CD14-positive monocyte (primary cell): Measurements from ENCODE around the gene KAT2B. TPM values are rescaled to one million over a fixed set of nuclear protein-coding genes. Genes with fewer than 3 reads are reported as not detected.

Experiments
- DNase-seq, 3 donors: peaks; one replicate each; pipeline ENCODE4 v3.0.0-alpha.2; 2011 to 2022
- H2AFZ ChIP-seq: 2 replicates; pipeline ENCODE4 v1.6.0; 2012; ENCODE audit warnings: mild to moderate bottlenecking, low read depth, low read length, inconsistent platforms; ENCODE audit not compliant: insufficient read depth, poor library complexity, severe bottlenecking
- H3K27ac ChIP-seq, 2 donors: 1 replicate in 1 of 2; 2 replicates in 1 of 2; pipeline ENCODE4 v1.5.1; 2012 to 2013; ENCODE audit warnings: low read length in 2 of 2, control low read depth in 1 of 2, inconsistent platforms in 1 of 2, low read depth in 1 of 2, mild to moderate bottlenecking in 1 of 2
- H3K27me3 ChIP-seq, 2 donors: one replicate each; pipeline versions ENCODE4 v1.6.0 to v1.6.1; 2011 to 2013; ENCODE audit warnings: low read length in 2 of 2; ENCODE audit not compliant: control insufficient read depth in 2 of 2, insufficient read depth in 2 of 2
- H3K36me3 ChIP-seq, 2 donors: replicated peaks in 1 of 2; 1 replicate in 1 of 2; 2 replicates in 1 of 2; pipeline versions ENCODE4 v1.5.1 to v1.6.1; 2012 to 2013; ENCODE audit warnings: low read length in 2 of 2, control low read depth in 1 of 2, inconsistent platforms in 1 of 2, mild to moderate bottlenecking in 1 of 2; ENCODE audit not compliant: insufficient read depth in 2 of 2, control insufficient read depth in 1 of 2
- H3K4me1 ChIP-seq, 2 donors: 1 replicate in 1 of 2; 2 replicates in 1 of 2; pipeline versions ENCODE4 v1.5.1 to v1.6.1; 2012 to 2013; ENCODE audit warnings: low read length in 2 of 2, control low read depth in 1 of 2, inconsistent platforms in 1 of 2, mild to moderate bottlenecking in 1 of 2, moderate library complexity in 1 of 2; ENCODE audit not compliant: insufficient read depth in 2 of 2, control insufficient read depth in 1 of 2
- H3K4me2 ChIP-seq: replicated peaks from 2 replicates; pipeline ENCODE3; 2012; ENCODE audit warnings: low read length, moderate library complexity, mild to moderate bottlenecking; ENCODE audit not compliant: poor library complexity, severe bottlenecking; ENCODE audit errors: extremely low read depth
- H3K4me3 ChIP-seq, 3 experiments: fragments of 200-600 bp in 1 of 3; sonication (generic) in 1 of 3; replicated peaks in 1 of 3; 1 replicate in 2 of 3; 2 replicates in 1 of 3; pipeline ENCODE4 v1.5.1; 2011 to 2013; ENCODE audit warnings: low read length in 3 of 3, mild to moderate bottlenecking in 3 of 3, control low read depth in 2 of 3, low read depth in 2 of 3, inconsistent platforms in 1 of 3, moderate library complexity in 1 of 3
- H3K79me2 ChIP-seq: 2 replicates; pipeline ENCODE4 v1.6.0; 2012; ENCODE audit warnings: mild to moderate bottlenecking, control low read depth, inconsistent platforms, low read length, moderate library complexity; ENCODE audit not compliant: insufficient read depth
- H3K9ac ChIP-seq: 2 replicates; pipeline ENCODE4 v1.6.0; 2017; ENCODE audit warnings: low read length, mild to moderate bottlenecking; ENCODE audit not compliant: insufficient read depth, poor library complexity, severe bottlenecking
- H3K9me3 ChIP-seq, 2 donors: replicated peaks in 1 of 2; 1 replicate in 1 of 2; 2 replicates in 1 of 2; pipeline versions ENCODE4 v1.5.1 to v1.6.1; 2012 to 2013; ENCODE audit warnings: low read length in 2 of 2, control low read depth in 1 of 2; ENCODE audit not compliant: control insufficient read depth in 1 of 2, insufficient read depth in 1 of 2
- H4K20me1 ChIP-seq: 2 replicates; pipeline ENCODE4 v1.6.0; 2012; ENCODE audit warnings: mild to moderate bottlenecking, low read length, control low read depth, moderate library complexity; ENCODE audit not compliant: insufficient read depth
- H3K27ac Mint-ChIP-seq, 7 donors: one replicate each; pipeline ENCODE4 v1.8.0; 2020; ENCODE audit warnings: mild to moderate bottlenecking in 7 of 7, mixed read lengths in 7 of 7, moderate library complexity in 6 of 7, inconsistent platforms in 2 of 7
- H3K27me3 Mint-ChIP-seq, 3 donors: one replicate each; pipeline ENCODE4 v1.8.0; 2021 to 2022; ENCODE audit warnings: low read depth in 3 of 3, mild to moderate bottlenecking in 3 of 3, mixed read lengths in 3 of 3, moderate library complexity in 3 of 3, inconsistent platforms in 1 of 3
- H3K36me3 Mint-ChIP-seq, 2 donors: one replicate each; pipeline ENCODE4 v1.8.0; 2020; ENCODE audit warnings: mixed read lengths in 2 of 2, inconsistent platforms in 1 of 2, mild to moderate bottlenecking in 1 of 2
- H3K4me1 Mint-ChIP-seq: one replicate; pipeline ENCODE4 v1.8.0; 2020; ENCODE audit warnings: mild to moderate bottlenecking, mixed read lengths
- H3K4me3 Mint-ChIP-seq, 2 donors: one replicate each; pipeline ENCODE4 v1.8.0; 2020; ENCODE audit warnings: mild to moderate bottlenecking in 2 of 2, mixed read lengths in 2 of 2, moderate library complexity in 1 of 2
- H3K9me3 Mint-ChIP-seq, 7 donors: one replicate each; pipeline ENCODE4 v1.8.0; 2020 to 2022; ENCODE audit warnings: mixed read lengths in 7 of 7, mild to moderate bottlenecking in 6 of 7, moderate library complexity in 6 of 7, inconsistent platforms in 2 of 7
- WGBS: methylation state at CpG from one replicate; pipeline ENCODE4 v1.1.5; 2013; ENCODE audit warnings: missing lambda C conversion rate; ENCODE audit not compliant: insufficient coverage; 5-methylcytosine and 5-hydroxymethylcytosine counted together
- intact Hi-C, 2 donors: fragments of 100-400 bp; cut with micrococcal nuclease; formaldehyde crosslinking; loops; one replicate each; pipeline versions ENCODE4 v1.15.0 to v1.15.1; 2023
- polyA plus RNA-seq, 3 donors: library from polyadenylated mRNA; depleted of rRNA in 1 of 3; unstranded in 2 of 3; stranded (reverse) in 1 of 3; fragments of 300-500 nt in 2 of 3; fragments of >200 nt in 1 of 3; fragmentation: Illumina TruSeq in 2 of 3; gene quantifications; 1 replicate in 2 of 3; 2 replicates in 1 of 3; pipeline ENCODE4 v1.2.3, GENCODE V29; 2012 to 2021
- TF ChIP-seq, protein P1 (sequence below): fragments of 200-600 bp; IDR thresholded peaks from one replicate; pipeline ENCODE4 v1.8.0; 2022; ENCODE audit warnings: antibody characterized with exemption, mild to moderate bottlenecking

Gene KAT2B
- polyA plus RNA-seq, 3 donors, result 2.7 to 14.6 (median 3.5) TPM

DNA sequence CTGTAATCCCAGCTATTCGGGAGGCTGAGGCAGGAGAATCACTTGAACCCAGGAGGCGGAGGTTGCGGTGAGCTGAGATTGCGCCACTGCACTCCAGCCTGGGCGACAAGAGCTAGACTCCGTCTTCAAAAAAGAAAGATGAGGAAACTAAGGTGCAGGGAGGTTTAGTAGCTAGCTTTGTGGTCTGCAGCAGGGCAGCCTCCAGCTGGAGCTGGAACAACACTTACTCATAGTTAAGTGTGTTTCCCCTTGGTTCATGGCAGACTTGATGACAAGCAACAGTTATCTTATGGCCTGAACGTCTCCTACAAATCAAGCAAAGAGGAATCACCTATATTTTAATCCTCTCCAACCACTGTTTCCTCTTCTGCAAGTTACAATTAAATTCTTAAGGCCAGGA is 12.6 kb downstream of the KAT2B start:
- intact Hi-C loops, result no loop called here
- peaks cover 50% of the 10 kb centered on the region for H4K20me1 ChIP-seq
- Mint-ChIP-seq H3K9me3 (peaks cover 0 to 2% (median 0%) of the 10 kb centered on the region in 7 donors), H3K27ac (peak overlapping the region in 4 of 7 donors; percentile 23 to 47 (median 38)), H3K36me3 (peaks cover 0 to 2% of the 10 kb centered on the region in 2 donors), H3K27me3 (peaks cover 0 to 4% (median 0%) of the 10 kb centered on the region in 3 donors), H3K4me3 (no peak overlapping the region), H3K4me1 (peaks cover 27% of the 10 kb centered on the region)
- H3K4me2 ChIP-seq, result no peak overlapping the region
- no peaks in the 10 kb centered on the region for H3K27me3 ChIP-seq
- no peak overlapping the region for H3K27ac ChIP-seq
- H3K4me3 ChIP-seq, result no peak overlapping the region
- no peak overlapping the region for H3K9ac ChIP-seq
- 81% methylated on average over 3 of the region's 7 CpGs for WGBS
- TF ChIP-seq, protein P1, sequence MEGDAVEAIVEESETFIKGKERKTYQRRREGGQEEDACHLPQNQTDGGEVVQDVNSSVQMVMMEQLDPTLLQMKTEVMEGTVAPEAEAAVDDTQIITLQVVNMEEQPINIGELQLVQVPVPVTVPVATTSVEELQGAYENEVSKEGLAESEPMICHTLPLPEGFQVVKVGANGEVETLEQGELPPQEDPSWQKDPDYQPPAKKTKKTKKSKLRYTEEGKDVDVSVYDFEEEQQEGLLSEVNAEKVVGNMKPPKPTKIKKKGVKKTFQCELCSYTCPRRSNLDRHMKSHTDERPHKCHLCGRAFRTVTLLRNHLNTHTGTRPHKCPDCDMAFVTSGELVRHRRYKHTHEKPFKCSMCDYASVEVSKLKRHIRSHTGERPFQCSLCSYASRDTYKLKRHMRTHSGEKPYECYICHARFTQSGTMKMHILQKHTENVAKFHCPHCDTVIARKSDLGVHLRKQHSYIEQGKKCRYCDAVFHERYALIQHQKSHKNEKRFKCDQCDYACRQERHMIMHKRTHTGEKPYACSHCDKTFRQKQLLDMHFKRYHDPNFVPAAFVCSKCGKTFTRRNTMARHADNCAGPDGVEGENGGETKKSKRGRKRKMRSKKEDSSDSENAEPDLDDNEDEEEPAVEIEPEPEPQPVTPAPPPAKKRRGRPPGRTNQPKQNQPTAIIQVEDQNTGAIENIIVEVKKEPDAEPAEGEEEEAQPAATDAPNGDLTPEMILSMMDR, result no peak
- H3K4me1 ChIP-seq, result peaks cover 27 to 48% of the 10 kb centered on the region in 2 donors
- DNase-seq, result no peak
- H3K79me2 ChIP-seq, result peaks cover 91% of the 10 kb centered on the region
- no peak overlapping the region for H2AFZ ChIP-seq
- no peaks in the 10 kb centered on the region for H3K36me3 ChIP-seq
- no peaks in the 10 kb centered on the region for H3K9me3 ChIP-seq

GRCh38 chr3:20054549-20054987 is 14.3 kb downstream of the KAT2B start:
- Histone ChIP-seq H4K20me1 (peaks cover 45% of the 10 kb centered on the region), H3K79me2 (peaks cover 92% of the 10 kb centered on the region), H2AFZ (no peak overlapping the region), H3K9me3 (no peaks in the 10 kb centered on the region), H3K4me3 (no peak overlapping the region), H3K27me3 (no peaks in the 10 kb centered on the region), H3K27ac (peak overlapping the region in 1 of 2 donors; percentile 70), H3K9ac (no peak overlapping the region), H3K4me2 (peak overlapping the region; percentile 0), H3K36me3 (no peaks in the 10 kb centered on the region), H3K4me1 (peaks cover 20 to 38% of the 10 kb centered on the region in 2 donors)
- Mint-ChIP-seq H3K36me3 (no peaks in the 10 kb centered on the region), H3K27me3 (peaks cover 0 to 4% (median 0%) of the 10 kb centered on the region in 3 donors), H3K27ac (no peak overlapping the region), H3K4me3 (no peak overlapping the region), H3K9me3 (peaks cover 0 to 2% (median 0%) of the 10 kb centered on the region in 7 donors), H3K4me1 (peaks cover 17% of the 10 kb centered on the region)
- TF ChIP-seq, protein P1, result no peak
- DNase-seq, result peak; percentile 94 to 97 (median 97)
- intact Hi-C loops, result no loop called here
- WGBS, result 0% methylated on average over 1 of the region's 4 CpGs
